ENCODE data around the gene CASP6.
"Not testable (repeated sequence)": the region's sequence is repeated elsewhere in the genome, so short reads cannot be mapped to it uniquely, and the experiment has no call there.

Gene CASP6

GRCh38 chr4:109690690-109691410, 12.4 kb downstream of the CASP6 start:
- TF ChIP-seq CTCF (conservative IDR thresholded peaks at IDR 0.05; ENCODE audit: low read depth): no peak
- H3K27ac ChIP-seq: no peak overlapping the region
- CTCF ChIA-PET: no interaction called here
- DNase-seq (ENCODE audit: low spot score): no peak
- POLR2A ChIA-PET (ENCODE audit: low non-redundant PET): interaction anchor here (0.6 kb wide), 2 partner anchors 9 to 123 kb away, joined by 3 to 4 read pairs; no protein-coding TSS in a partner anchor

GRCh38 chr4:109684727-109685126, 18.5 kb downstream of the CASP6 start:
- ChIA-PET POLR2A (ENCODE audit: low non-redundant PET) (no interaction called here), CTCF (no interaction called here)
- no peak for DNase-seq (ENCODE audit: low spot score)
- TF ChIP-seq CTCF (conservative IDR thresholded peaks at IDR 0.05; ENCODE audit: low read depth): no peak
- H3K27ac ChIP-seq: no peak overlapping the region

- POLR2A ChIA-PET (ENCODE audit: low non-redundant PET): no interaction called here
- no peak for DNase-seq (ENCODE audit: low spot score)
- CTCF ChIA-PET: interaction anchor here (0.6 kb wide), 1 partner anchor 73 kb away, joined by 3 read pairs; no protein-coding TSS in a partner anchor
- no peak overlapping the region for H3K27ac ChIP-seq
- no peak for TF ChIP-seq CTCF (conservative IDR thresholded peaks at IDR 0.05; ENCODE audit: low read depth)
Measured at GRCh38 chr4:109683621-109684253, 19.5 kb downstream of the CASP6 start.

GRCh38 chr4:109682875-109683274, 20.4 kb downstream of the CASP6 start:
- H3K27ac ChIP-seq: no peak overlapping the region
- no peak for TF ChIP-seq CTCF (conservative IDR thresholded peaks at IDR 0.05; ENCODE audit: low read depth)
- DNase-seq (ENCODE audit: low spot score): no peak
- ChIA-PET POLR2A (ENCODE audit: low non-redundant PET) (no interaction called here), CTCF (no interaction called here)

GRCh38 chr4:109678925-109679324, 24.3 kb downstream of the CASP6 start:
- H3K27ac ChIP-seq; CTCF ChIA-PET; DNase-seq (ENCODE audit: low spot score); POLR2A ChIA-PET (ENCODE audit: low non-redundant PET): not testable (repeated sequence)

GRCh38 chr4:109678472-109678871, 24.8 kb downstream of the CASP6 start:
- DNase-seq (ENCODE audit: low spot score); POLR2A ChIA-PET (ENCODE audit: low non-redundant PET); H3K27ac ChIP-seq: not testable (repeated sequence)
- CTCF ChIA-PET: interaction anchor here (0.6 kb wide), 1 partner anchor 927 kb away, joined by 3 read pairs; no protein-coding TSS in a partner anchor

- CTCF ChIA-PET: no interaction called here
Measured at GRCh38 chr4:109676886-109677285, 26.4 kb downstream of the CASP6 start.

More at GRCh38 chr4:109676886-109677285, 26.4 kb downstream of the CASP6 start:
- TF ChIP-seq CTCF (conservative IDR thresholded peaks at IDR 0.05; ENCODE audit: low read depth): no peak
- DNase-seq (ENCODE audit: low spot score): no peak
- POLR2A ChIA-PET (ENCODE audit: low non-redundant PET): no interaction called here
- H3K27ac ChIP-seq: no peak overlapping the region
